GM18858 (cell line): ENCODE measurements around the gene TAGLN3.
"Not testable (repeated sequence)": the region's sequence is repeated elsewhere in the genome, so short reads cannot be mapped to it uniquely, and the experiment has no call there.

Experiments
- ATAC-seq: cut with Tn5 transposase; IDR thresholded peaks from one replicate; pipeline ENCODE4 v1.9.1; 2021; ENCODE audit not compliant: unreplicated experiment

Gene TAGLN3

GRCh38 chr3:112007633-112008032 lies 8.9 kb downstream of the TAGLN3 start:
- ATAC-seq: no peak

- ATAC-seq: no peak
Measured at GRCh38 chr3:112009670-112010069, 10.9 kb downstream of the TAGLN3 start.

- ATAC-seq: no peak
Measured at GRCh38 chr3:112010636-112011035, 11.9 kb downstream of the TAGLN3 start.

GRCh38 chr3:112011376-112011940 lies 12.7 kb downstream of the TAGLN3 start:
- ATAC-seq: no peak

- ATAC-seq: no peak
Measured at GRCh38 chr3:112012205-112012992, 13.7 kb downstream of the TAGLN3 start.

GRCh38 chr3:112013058-112013783 lies 14.5 kb downstream of the TAGLN3 start:
- peak; percentile 83 for ATAC-seq

- peak; percentile 16 for ATAC-seq
Measured at GRCh38 chr3:112013784-112014143, 15.0 kb downstream of the TAGLN3 start.

- ATAC-seq: no peak
Measured at GRCh38 chr3:112017091-112017490, 18.4 kb downstream of the TAGLN3 start.

GRCh38 chr3:112018712-112019111 lies 20.0 kb downstream of the TAGLN3 start:
- no peak for ATAC-seq

GRCh38 chr3:112019716-112020115 lies 21.0 kb downstream of the TAGLN3 start:
- ATAC-seq: no peak

GRCh38 chr3:112020674-112021085 lies 22.0 kb downstream of the TAGLN3 start:
- no peak for ATAC-seq

GRCh38 chr3:112027142-112027541 lies 28.4 kb downstream of the TAGLN3 start:
- no peak for ATAC-seq

GRCh38 chr3:112027826-112028225 lies 29.1 kb downstream of the TAGLN3 start:
- no peak for ATAC-seq

- no peak for ATAC-seq
Measured at GRCh38 chr3:112030901-112031300, 32.2 kb downstream of the TAGLN3 start.

- no peak for ATAC-seq
Measured at GRCh38 chr3:112032098-112032731, 33.5 kb downstream of the TAGLN3 start.

GRCh38 chr3:112034436-112034835 lies 35.7 kb downstream of the TAGLN3 start, which contains the start of gene TMPRSS7:
TMPRSS7 (plus strand) TSS chr3:112034736; CDS start chr3:112034846, 110 bp downstream.
- no peak for ATAC-seq

- ATAC-seq: no peak
Measured at GRCh38 chr3:112035241-112035640, 36.5 kb downstream of the TAGLN3 start.

- ATAC-seq: not testable (repeated sequence)
Measured at GRCh38 chr3:112037194-112037593, 38.5 kb downstream of the TAGLN3 start.

- peak; percentile 68 for ATAC-seq
Measured at GRCh38 chr3:112038863-112039262, 40.1 kb downstream of the TAGLN3 start.

GRCh38 chr3:112041321-112041720 lies 42.6 kb downstream of the TAGLN3 start:
- ATAC-seq: no peak

GRCh38 chr3:112042842-112043280 lies 44.1 kb downstream of the TAGLN3 start:
- no peak for ATAC-seq
